Activated naive CD8-positive, alpha-beta T cell treated with anti-CD3 and anti-CD28 coated beads, Interleukin-2, amount 50 U/mL, for 16 hours (primary cell): Measurements from ENCODE around the gene PIK3R5.
"Not testable (repeated sequence)": the region's sequence is repeated elsewhere in the genome, so short reads cannot be mapped to it uniquely, and the experiment has no call there.

Experiments used
- DNase-seq: peaks from one replicate; pipeline ENCODE4 v3.0.0-alpha.2; 2020; ENCODE audit warnings: low read depth, low spot score

PIK3R5 gene

GRCh38 chr17:8985054-8985701 is 19.7 kb upstream of the PIK3R5 start:
- no peak for DNase-seq

GRCh38 chr17:8984225-8984624 is 18.7 kb upstream of the PIK3R5 start:
- DNase-seq: not testable (repeated sequence)

- no peak for DNase-seq
Measured at GRCh38 chr17:8981443-8981842, 15.9 kb upstream of the PIK3R5 start.

DNA sequence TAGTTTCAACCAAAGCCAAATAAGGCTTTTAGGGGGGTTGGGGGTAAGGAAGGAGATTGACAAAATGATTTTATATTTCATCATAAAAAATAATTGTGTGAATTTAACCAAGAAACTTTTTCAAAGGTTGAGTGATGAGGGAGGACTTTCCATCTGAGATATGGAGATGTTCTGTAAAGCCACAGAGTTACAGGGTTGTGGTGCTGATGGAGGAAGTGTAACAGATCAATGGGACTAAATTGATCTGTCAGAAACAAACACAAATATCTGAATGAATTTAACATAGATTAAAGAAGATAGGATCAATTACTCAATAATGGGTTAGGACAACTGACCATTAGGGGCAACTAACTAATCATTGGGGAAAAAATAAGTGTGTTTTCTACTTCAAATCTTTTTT is 14.2 kb upstream of the PIK3R5 start:
- DNase-seq: no peak

- no peak for DNase-seq
Measured at GRCh38 chr17:8976638-8977037, 11.1 kb upstream of the PIK3R5 start.

- DNase-seq: no peak
Measured at GRCh38 chr17:8975091-8975725, 9.7 kb upstream of the PIK3R5 start.

DNA sequence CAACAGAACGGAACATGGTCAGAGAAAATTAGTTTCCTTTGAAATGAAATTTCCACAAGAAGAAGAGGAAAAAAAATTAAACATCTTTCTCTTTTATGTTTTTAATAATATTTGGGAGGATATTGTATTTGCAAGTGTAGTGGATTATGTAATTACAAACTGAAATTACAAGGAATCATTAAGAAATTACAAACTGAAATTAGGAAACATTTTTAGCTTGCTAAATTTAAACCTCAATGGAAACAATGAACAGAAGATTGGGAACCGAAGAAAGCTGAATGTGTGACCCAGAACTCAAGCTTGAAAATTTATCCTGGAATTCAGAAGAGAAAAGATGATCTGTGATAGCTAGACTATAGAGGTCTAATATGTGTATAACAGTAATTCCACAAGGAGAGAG is 4.4 kb upstream of the PIK3R5 start:
- DNase-seq: no peak

DNA sequence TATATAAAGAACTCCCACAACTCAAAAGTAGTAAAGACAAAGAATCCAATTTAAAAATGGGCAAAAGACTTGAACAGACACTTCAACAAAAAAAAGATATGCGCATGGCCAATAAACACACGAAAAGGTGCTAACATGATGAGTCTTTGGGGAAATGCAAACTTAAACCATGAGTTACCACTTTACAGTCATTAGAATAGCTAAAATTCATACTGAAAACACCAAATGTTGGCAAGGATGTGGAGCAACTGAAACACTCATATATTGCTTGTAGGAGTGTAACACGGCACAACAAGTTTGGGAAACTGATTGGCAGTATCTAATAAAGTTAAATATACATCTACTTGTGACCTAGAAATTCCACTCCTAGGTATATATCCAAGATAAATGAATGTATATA is 3.0 kb upstream of the PIK3R5 start:
- no peak for DNase-seq

DNA sequence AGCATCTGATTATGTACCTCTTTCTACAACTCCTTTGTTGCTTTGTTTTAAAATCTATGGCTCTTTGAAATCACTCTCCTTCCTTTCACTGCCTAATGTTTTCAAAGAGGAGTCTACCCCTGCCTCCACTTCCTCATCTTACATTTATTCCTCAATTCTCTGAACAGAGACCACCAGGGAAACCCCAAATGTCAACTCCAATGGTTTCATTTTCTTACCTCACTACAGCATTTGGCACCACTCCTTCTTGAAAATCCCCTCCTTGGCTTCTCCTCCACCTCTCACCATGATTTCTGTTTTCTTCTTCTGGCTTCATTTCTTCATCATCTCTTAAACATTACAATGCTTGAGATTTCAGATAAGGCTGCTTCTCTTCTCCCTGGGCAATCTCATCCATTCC is 2.4 kb upstream of the PIK3R5 start:
- DNase-seq: no peak

DNA sequence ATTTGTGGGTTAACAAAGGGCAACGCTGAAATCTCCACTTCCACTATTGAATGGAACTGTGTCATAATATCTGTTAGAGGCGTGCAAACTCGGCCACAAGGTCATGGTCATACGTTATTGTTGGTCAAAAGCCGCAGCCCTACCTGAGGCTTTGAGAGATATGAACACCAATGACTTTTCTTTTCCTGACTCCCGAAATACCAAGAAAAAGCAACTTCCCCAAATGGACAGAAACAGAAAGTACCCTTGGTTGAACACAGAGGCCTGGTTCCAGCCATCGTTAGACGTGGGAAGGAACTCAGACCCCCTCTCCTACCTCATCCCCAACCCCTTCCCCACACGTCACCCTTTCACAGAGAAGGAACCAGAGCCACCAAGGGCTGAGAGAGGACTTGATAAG is 1.4 kb upstream of the PIK3R5 start:
- DNase-seq: no peak

DNA sequence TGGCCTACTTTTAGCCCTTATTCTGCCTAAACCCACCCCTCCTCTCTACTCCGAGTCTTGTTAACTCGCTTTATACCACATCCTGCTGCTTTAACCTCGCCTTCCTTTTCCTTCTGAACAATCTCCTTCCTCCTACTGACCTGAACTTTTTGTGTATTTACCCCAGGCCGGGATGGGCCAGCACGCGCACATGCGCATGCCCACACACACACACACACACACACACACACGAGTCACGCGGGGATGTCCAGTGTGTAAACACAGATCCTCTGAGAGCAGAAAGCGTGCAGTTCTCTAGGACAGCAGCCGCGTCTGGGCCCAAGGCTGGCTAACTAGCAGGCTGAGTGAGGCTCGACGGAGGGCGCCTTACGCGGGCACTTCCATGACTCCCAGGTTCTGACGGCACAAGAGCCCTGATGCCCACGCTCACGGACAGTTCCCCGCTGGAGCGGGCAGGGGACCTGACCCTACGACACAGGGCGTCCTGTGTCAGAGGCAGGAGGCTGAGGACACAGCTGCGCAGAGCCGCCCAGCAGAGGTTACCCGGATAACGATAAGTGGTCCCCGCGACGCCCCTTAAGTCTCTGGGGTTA is 610 bp downstream of the PIK3R5 start:
- DNase-seq: no peak

DNA sequence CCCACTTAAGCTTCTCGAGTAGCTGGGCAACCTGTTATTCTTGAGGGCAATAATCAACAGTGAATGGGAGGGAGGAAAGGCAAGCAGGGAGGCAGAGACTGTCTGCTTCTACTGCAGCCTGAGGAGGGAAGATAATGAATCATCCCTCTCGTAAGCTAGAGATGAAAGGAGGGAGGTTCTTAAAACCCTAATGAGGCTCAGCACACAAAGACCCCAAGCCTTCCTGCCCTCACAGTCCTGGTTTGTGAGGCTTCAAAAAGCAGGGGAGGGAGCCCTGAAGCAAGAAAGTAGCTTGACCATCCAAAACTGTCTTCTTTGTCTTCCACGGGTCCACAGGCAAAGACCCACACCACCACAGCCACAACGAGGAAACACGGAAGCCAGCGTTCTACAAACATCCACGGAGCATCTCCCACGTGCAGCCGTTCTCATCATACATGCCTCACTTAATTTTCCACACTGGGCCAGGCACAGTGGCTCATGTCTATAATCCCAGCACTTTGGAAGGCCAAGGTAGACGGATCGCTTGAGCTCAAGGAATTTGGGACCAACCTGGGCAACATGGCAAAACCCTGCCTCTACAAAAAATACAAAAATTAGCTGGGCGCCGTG is 1.8 kb downstream of the PIK3R5 start:
- DNase-seq: no peak

GRCh38 chr17:8963014-8963413 is 2.5 kb downstream of the PIK3R5 start:
- DNase-seq: no peak

DNA sequence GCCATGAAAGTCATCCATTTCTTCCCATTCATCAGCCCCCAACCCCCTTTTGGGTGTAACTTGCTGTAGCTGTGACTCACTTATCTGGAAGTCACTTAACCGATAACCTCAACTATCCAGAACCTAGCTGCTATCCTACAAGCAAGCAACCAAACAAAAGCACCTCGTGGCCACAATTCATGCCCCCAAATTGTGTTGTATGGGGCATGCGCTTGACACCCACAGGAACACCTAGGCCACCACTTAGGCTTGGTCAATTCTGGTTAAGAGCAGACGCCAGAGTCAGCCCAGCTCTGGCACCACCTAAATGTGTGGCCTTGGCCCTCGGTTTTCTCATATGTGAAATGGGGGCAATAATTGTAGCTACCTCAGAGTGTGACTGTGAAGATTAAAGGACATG is 3.7 kb downstream of the PIK3R5 start:
- DNase-seq: no peak

GRCh38 chr17:8960325-8961140 is 5.0 kb downstream of the PIK3R5 start:
- no peak for DNase-seq

GRCh38 chr17:8959312-8959918 is 6.1 kb downstream of the PIK3R5 start:
- DNase-seq: no peak

- no peak for DNase-seq
Measured at GRCh38 chr17:8957721-8958120, 7.8 kb downstream of the PIK3R5 start.

DNA sequence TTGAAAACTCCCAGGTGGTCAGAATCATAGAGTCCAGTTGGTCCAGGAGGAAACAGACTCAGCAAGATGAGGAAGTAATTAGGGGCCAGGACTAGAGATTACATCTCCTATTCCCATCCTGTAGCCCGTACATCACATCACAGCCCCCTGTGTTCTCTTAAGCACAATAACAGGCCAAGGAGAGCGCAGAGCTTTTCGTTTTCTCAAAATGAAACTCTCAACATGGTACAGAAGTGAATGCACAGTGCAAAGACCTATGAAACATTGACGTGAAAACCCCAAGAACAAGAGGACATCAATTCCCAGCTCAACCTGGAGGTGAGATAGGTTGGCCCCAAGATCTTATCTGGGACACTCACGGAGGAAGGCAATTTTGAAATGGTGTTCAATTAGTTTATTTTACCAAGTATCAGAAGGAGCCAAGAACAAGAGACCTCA is 9.0 kb downstream of the PIK3R5 start:
- no peak for DNase-seq

GRCh38 chr17:8955021-8955959 is 10.2 kb downstream of the PIK3R5 start:
- no peak for DNase-seq

GRCh38 chr17:8954339-8954738 is 11.2 kb downstream of the PIK3R5 start:
- no peak for DNase-seq
